CD4-positive, CD25-positive, alpha-beta regulatory T cell (primary cell): ENCODE results near the gene CYP2C9. TPM values are rescaled to one million over a fixed set of nuclear protein-coding genes. Genes with fewer than 3 reads are reported as not detected.

Experiments
- ATAC-seq, 2 donors: fragments of 150-1000 bp; cut with Tn5 transposase; one replicate each; pipeline ENCODE4 v1.10.0; 2021; ENCODE audit warnings: low read depth in 2 of 2, moderate number of reproducible peaks in 2 of 2, moderate library complexity in 1 of 2
- DNase-seq, 3 donors: peaks; one replicate each; pipeline versions ENCODE4 v3.0.0 to v3.0.0-alpha.2; 2012 to 2022; ENCODE audit warnings: mixed read lengths in 1 of 3
- H3K27ac ChIP-seq: one replicate; pipeline ENCODE4 v1.7.0; 2013; ENCODE audit warnings: mild to moderate bottlenecking, low read length; ENCODE audit not compliant: insufficient read depth, poor library complexity, severe bottlenecking
- H3K27me3 ChIP-seq: one replicate; pipeline ENCODE4 v1.7.0; 2013; ENCODE audit warnings: low read length; ENCODE audit not compliant: control insufficient read depth, insufficient read depth
- H3K36me3 ChIP-seq: one replicate; pipeline ENCODE4 v1.7.0; 2013; ENCODE audit warnings: mild to moderate bottlenecking, low read length, moderate library complexity; ENCODE audit not compliant: control insufficient read depth, insufficient read depth
- H3K4me1 ChIP-seq: 2 replicates; pipeline ENCODE4 v1.7.0; 2013; ENCODE audit warnings: mild to moderate bottlenecking, low read length; ENCODE audit not compliant: insufficient read depth, control insufficient read depth, poor library complexity, severe bottlenecking
- H3K4me3 ChIP-seq: one replicate; pipeline ENCODE4 v1.7.0; 2013; ENCODE audit warnings: low read depth, mild to moderate bottlenecking, low read length, moderate library complexity
- H3K9me3 ChIP-seq, 2 experiments: 1 replicate in 1 of 2; 2 replicates in 1 of 2; pipeline ENCODE4 v1.7.0; 2013; ENCODE audit warnings: low read length in 2 of 2, mild to moderate bottlenecking in 1 of 2, moderate library complexity in 1 of 2; ENCODE audit not compliant: control insufficient read depth in 2 of 2
- H3K27ac Mint-ChIP-seq, 3 donors: one replicate each; pipeline ENCODE4 v1.8.0; 2020 to 2022; ENCODE audit warnings: mild to moderate bottlenecking in 3 of 3, mixed read lengths in 3 of 3, moderate library complexity in 2 of 3
- H3K27me3 Mint-ChIP-seq: one replicate; pipeline ENCODE4 v1.8.0; 2022; ENCODE audit warnings: mild to moderate bottlenecking, mixed read lengths
- H3K36me3 Mint-ChIP-seq: one replicate; pipeline ENCODE4 v1.8.0; 2020; ENCODE audit warnings: mixed read lengths
- H3K4me1 Mint-ChIP-seq, 4 donors: one replicate each; pipeline ENCODE4 v1.8.0; 2020 to 2022; ENCODE audit warnings: mixed read lengths in 4 of 4, mild to moderate bottlenecking in 1 of 4
- H3K4me3 Mint-ChIP-seq, 4 donors: one replicate each; pipeline ENCODE4 v1.8.0; 2020 to 2022; ENCODE audit warnings: mild to moderate bottlenecking in 4 of 4, mixed read lengths in 4 of 4, moderate library complexity in 3 of 4
- H3K9me3 Mint-ChIP-seq, 7 donors: one replicate each; pipeline ENCODE4 v1.8.0; 2020 to 2022; ENCODE audit warnings: mixed read lengths in 7 of 7, mild to moderate bottlenecking in 3 of 7, moderate library complexity in 2 of 7
- polyA plus RNA-seq, 4 donors: library from polyadenylated mRNA; unstranded; fragments of 300-500 nt; fragmentation: Illumina TruSeq; gene quantifications; one replicate each; pipeline ENCODE4 v1.2.3, GENCODE V29; 2021
- total RNA-seq: library from RNA; stranded (reverse); gene quantifications from one replicate; pipeline ENCODE4 v1.2.3, GENCODE V29; 2022

Gene CYP2C9
- total and polyA plus RNA-seq, 5 donors from 2014 or later: not detected

DNA sequence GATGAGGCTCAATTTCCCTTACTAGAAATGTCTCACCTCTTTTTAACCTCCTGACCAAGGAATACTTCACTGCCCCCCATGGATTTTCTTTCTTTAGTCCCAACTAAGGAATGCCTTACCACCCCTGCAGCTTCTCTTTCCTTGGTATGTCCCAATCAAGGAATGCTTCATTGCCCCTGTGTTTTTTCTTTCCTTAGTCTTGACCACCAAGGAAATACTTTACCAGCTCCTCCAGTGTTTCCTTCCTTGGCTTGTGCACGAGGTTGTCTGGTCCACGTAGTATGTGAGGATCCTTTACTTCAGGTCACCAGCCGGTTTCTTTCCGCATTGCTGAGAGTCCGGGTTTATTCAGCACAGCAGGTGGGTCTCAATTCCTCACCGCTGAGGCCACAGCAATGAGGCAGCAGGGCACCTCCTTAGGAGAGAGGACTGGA lies 59.3 kb downstream of the CYP2C9 start:
- H3K36me3 Mint-ChIP-seq: no peaks in the 10 kb centered on the region
- H3K27ac ChIP-seq: no peak overlapping the region
- no peak overlapping the region for H3K4me3 Mint-ChIP-seq

DNA sequence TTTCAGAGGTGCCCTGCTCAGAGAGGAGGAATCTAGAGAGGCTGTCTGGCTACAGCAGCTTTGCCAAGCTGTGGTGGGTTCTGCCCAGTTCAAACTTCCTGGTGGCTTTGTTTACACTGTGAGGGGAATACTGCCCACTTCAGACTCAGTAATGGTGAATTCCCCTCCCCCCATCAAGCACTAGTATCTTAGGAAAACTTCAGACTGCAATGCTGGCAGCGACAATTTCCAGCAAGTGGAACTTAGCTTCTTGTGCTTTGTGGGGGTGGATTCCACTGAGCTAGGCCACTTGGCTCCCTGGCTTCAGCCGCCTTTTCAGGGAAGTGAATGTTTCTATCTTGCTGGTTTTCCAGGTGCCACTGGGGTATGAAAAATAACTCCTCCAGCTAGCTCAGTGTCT lies 88.0 kb downstream of the CYP2C9 start:
- ATAC-seq (no peak), DNase-seq (no peak)
- Mint-ChIP-seq H3K4me3 (no peak overlapping the region), H3K27ac (no peak overlapping the region), H3K9me3 (peaks cover 0 to 13% (median 5%) of the 10 kb centered on the region in 7 donors), H3K27me3 (no peaks in the 10 kb centered on the region), H3K4me1 (no peaks in the 10 kb centered on the region), H3K36me3 (no peaks in the 10 kb centered on the region)
- Histone ChIP-seq H3K36me3 (no peaks in the 10 kb centered on the region), H3K4me1 (no peaks in the 10 kb centered on the region), H3K27ac (no peak overlapping the region), H3K9me3 (no peaks in the 10 kb centered on the region), H3K27me3 (no peaks in the 10 kb centered on the region), H3K4me3 (no peak overlapping the region)

More for the DNA sequence above, 59.3 kb downstream of the CYP2C9 start:
- H3K36me3 ChIP-seq: no peaks in the 10 kb centered on the region
- H3K4me1 ChIP-seq: no peaks in the 10 kb centered on the region
- no peaks in the 10 kb centered on the region for H3K4me1 Mint-ChIP-seq
- peaks cover under 1 to 2% of the 10 kb centered on the region in 2 experiments for H3K9me3 ChIP-seq
- H3K27ac Mint-ChIP-seq: no peak overlapping the region
- DNase-seq (no peak), ATAC-seq (no peak)
- H3K4me3 ChIP-seq: no peak overlapping the region
- H3K9me3 Mint-ChIP-seq: peaks cover 0 to 12% (median 3%) of the 10 kb centered on the region in 7 donors
- H3K27me3 Mint-ChIP-seq: no peaks in the 10 kb centered on the region
- H3K27me3 ChIP-seq: no peaks in the 10 kb centered on the region

DNA sequence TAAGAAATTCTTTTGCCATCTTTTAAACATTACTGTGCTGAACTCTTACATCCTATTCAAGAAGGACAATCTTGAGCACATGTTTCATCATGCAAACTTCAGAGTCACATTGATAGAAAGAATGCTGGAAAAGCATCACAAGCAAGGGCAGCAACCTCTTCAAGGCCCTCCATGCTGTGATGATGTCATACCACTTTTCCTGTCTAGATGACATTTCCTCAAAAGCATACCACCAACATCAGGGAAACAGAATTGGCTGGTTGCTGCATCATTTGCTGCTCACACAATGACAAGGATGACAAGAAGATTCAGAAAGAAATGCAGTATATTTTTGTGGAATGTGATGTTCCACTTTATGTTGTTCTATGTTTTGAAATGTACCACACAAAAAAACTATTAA lies 93.2 kb downstream of the CYP2C9 start:
- Mint-ChIP-seq H3K27ac (no peak overlapping the region), H3K4me3 (no peak overlapping the region), H3K4me1 (no peaks in the 10 kb centered on the region), H3K9me3 (peaks cover 0 to 9% (median 2%) of the 10 kb centered on the region in 7 donors), H3K27me3 (no peaks in the 10 kb centered on the region), H3K36me3 (no peaks in the 10 kb centered on the region)
- no peak overlapping the region for H3K27ac ChIP-seq
- no peak for DNase-seq
- H3K4me1 ChIP-seq: no peaks in the 10 kb centered on the region
- H3K9me3 ChIP-seq: no peaks in the 10 kb centered on the region
- H3K36me3 ChIP-seq: no peaks in the 10 kb centered on the region
- H3K27me3 ChIP-seq: no peaks in the 10 kb centered on the region
- no peak overlapping the region for H3K4me3 ChIP-seq
- ATAC-seq: no peak

DNA sequence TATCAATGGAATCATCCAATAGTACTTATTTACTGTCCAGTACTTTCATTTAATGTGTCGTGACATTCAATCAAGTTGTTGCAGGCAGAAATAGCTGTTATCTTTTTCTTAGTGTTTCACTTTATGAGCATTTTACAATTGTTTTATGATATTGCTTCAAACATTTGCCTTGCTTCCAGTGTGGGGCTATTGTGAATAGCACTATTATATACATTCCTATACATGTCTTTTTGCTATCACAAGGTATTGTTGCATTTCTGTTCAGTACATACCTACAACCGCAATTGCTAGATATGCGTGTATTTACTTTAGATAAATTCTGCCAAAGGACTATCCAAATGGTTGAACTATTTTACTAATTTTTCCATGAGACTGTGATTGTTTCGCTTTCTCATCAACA lies 95.9 kb downstream of the CYP2C9 start:
- DNase-seq (no peak), ATAC-seq (no peak)
- no peaks in the 10 kb centered on the region for H3K4me1 Mint-ChIP-seq
- no peak overlapping the region for H3K27ac Mint-ChIP-seq
- Histone ChIP-seq H3K36me3 (no peaks in the 10 kb centered on the region), H3K9me3 (no peaks in the 10 kb centered on the region), H3K4me3 (no peak overlapping the region), H3K27ac (no peak overlapping the region), H3K27me3 (no peaks in the 10 kb centered on the region), H3K4me1 (no peaks in the 10 kb centered on the region)
- H3K27me3 Mint-ChIP-seq: no peaks in the 10 kb centered on the region
- no peaks in the 10 kb centered on the region for H3K36me3 Mint-ChIP-seq
- no peak overlapping the region for H3K4me3 Mint-ChIP-seq
- peaks cover 0 to 5% (median 2%) of the 10 kb centered on the region in 7 donors for H3K9me3 Mint-ChIP-seq

DNA sequence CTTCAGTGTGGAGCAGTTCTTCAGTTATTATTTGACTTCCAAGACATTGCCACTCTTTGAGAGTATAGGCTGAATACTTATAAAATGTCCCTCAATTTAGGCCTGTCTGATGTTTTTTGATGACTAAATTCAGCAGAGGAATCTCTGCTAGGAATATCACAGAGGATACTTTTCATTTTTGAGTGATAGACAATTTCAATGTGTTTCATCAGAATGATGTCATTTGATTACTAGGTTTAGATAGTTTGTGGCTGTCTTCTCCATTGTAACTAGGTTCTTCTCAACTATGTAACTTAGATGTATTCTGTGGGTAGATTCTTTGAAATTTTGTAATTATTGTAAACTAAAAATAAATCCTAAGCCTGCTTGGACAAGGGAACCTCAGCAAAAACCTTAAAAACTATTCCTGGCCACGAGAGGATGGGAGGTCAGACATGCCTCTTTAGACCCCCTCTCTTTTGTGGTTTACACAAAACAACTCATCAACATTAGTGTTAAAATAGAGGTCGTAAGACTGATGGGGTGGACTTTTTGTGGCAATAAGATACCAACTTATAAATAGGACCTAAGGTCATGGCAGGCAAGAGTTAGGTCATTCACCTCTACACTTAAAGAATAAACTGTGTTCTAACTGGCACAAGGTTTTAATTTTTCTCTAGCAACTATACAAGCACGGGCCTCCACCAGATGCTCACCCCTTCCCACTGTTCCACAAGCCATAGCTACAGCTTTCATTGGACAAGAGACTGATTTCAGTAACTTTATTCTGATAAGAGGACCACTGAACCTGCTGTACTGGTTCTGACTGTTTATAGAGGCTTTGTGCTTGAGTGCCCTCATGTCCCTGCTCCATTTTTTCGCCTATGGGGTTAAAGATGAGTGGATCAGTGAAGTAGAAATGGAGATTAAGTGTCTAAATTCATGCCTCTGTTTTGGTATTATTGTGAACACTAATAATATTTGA lies 97.2 kb downstream of the CYP2C9 start:
- Histone ChIP-seq H3K4me3 (no peak overlapping the region), H3K36me3 (no peaks in the 10 kb centered on the region), H3K27ac (no peak overlapping the region), H3K27me3 (no peaks in the 10 kb centered on the region), H3K4me1 (no peaks in the 10 kb centered on the region), H3K9me3 (no peaks in the 10 kb centered on the region)
- H3K27ac Mint-ChIP-seq: no peak overlapping the region
- no peak overlapping the region for H3K4me3 Mint-ChIP-seq
- H3K4me1 Mint-ChIP-seq: no peaks in the 10 kb centered on the region
- no peak for DNase-seq
- H3K36me3 Mint-ChIP-seq: no peaks in the 10 kb centered on the region
- no peaks in the 10 kb centered on the region for H3K27me3 Mint-ChIP-seq
- ATAC-seq: no peak
- H3K9me3 Mint-ChIP-seq: peaks cover 0 to 5% (median 2%) of the 10 kb centered on the region in 7 donors

DNA sequence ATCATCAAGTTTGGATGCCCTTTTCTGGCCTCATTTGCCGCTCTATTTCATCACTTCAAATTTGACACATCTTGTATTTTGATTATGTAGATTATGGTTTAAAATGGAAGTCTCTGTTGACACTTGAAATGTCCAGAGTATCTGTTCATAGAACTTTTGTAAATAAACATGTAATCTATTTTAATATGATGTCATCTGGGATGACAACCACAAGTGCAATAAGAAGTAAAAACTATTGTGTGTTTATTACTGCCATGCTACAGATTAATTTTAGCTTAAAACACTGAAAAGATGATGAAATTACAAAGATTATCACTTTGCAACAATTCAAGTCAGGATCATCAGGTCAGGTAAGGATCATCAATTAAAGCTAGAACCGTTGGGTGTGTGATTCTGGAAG lies 100.8 kb downstream of the CYP2C9 start:
- no peaks in the 10 kb centered on the region for H3K4me1 Mint-ChIP-seq
- H3K36me3 Mint-ChIP-seq: no peaks in the 10 kb centered on the region
- DNase-seq (no peak), ATAC-seq (no peak)
- Histone ChIP-seq H3K27me3 (no peaks in the 10 kb centered on the region), H3K27ac (no peak overlapping the region), H3K36me3 (no peaks in the 10 kb centered on the region), H3K4me1 (no peaks in the 10 kb centered on the region), H3K9me3 (no peaks in the 10 kb centered on the region), H3K4me3 (no peak overlapping the region)
- no peak overlapping the region for H3K4me3 Mint-ChIP-seq
- no peak overlapping the region for H3K27ac Mint-ChIP-seq
- H3K9me3 Mint-ChIP-seq: peaks cover 0 to 5% (median 2%) of the 10 kb centered on the region in 7 donors
- peaks cover 4% of the 10 kb centered on the region for H3K27me3 Mint-ChIP-seq

Other genes starting within 250 kb of the CYP2C9 start
- not detected for gene CYP2C19, start 176.0 kb upstream of the CYP2C9 start, total RNA-seq
- not detected for gene CYP2C19, start 176.0 kb upstream of the CYP2C9 start, polyA plus RNA-seq
- not detected for gene CYP2C8, start 130.8 kb downstream of the CYP2C9 start, total RNA-seq
- not detected for gene CYP2C8, start 130.8 kb downstream of the CYP2C9 start, polyA plus RNA-seq